Measurements from ENCODE around the gene USP13.

USP13 gene

GRCh38 chr3:179832333-179832854 is 179.6 kb downstream of the USP13 start:
- TF ChIP-seq ZFX (IDR thresholded peaks at IDR 0.05) (no peak), CTCF (conservative IDR thresholded peaks at IDR 0.05) (no peak)
- no peak overlapping the region for H3K27ac ChIP-seq

GRCh38 chr3:179833294-179833693 is 180.5 kb downstream of the USP13 start:
- TF ChIP-seq CTCF (conservative IDR thresholded peaks at IDR 0.05) (no peak), ZFX (IDR thresholded peaks at IDR 0.05) (no peak)
- no peak overlapping the region for H3K27ac ChIP-seq

GRCh38 chr3:179837374-179837773 is 184.5 kb downstream of the USP13 start:
- TF ChIP-seq CTCF (conservative IDR thresholded peaks at IDR 0.05): peak; percentile 28
- no peak for TF ChIP-seq ZFX (IDR thresholded peaks at IDR 0.05)
- H3K27ac ChIP-seq: no peak overlapping the region
